HG03575 (cell line): ENCODE data around the gene CYB561D2.

Experiments used
- ATAC-seq: cut with Tn5 transposase; IDR thresholded peaks from one replicate; pipeline ENCODE4 v1.9.1; 2021; ENCODE audit not compliant: unreplicated experiment, insufficient number of reproducible peaks, low FRiP score; ENCODE audit errors: extremely low read depth

Gene CYB561D2

DNA sequence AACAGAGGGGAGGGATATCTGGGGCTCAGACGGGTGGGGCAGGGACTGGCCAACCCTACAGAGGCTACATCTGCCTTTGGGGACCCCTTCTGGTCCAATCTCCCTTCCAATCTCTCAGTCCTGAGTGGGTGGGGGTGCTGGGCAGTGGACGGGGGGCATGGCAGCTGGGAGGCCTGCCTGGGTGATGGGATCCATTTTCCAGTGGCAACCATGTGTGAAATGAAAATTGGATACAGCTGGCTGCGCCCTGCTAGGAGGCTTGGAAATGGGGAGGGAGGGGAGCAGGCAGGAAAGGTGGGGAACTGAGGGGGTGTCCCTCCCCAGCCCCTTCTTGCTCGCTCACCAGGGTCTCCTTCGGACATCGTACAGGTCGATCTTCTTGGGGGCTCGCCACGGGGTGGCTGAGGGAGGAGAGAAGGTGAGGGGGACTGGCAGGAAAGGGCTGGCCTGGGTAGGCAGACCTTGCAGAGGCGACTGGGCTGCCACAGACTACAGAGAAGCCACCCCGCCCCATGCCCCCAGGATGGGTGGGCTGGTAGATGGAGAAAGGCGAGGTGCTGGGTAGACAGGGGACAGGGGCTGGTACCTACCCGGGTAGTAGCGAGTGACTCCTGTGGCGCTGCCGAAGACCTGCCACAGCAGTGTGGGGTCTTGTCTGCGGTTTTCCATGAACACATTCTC, 29.9 kb downstream of the CYB561D2 start:
- no peak for ATAC-seq

DNA sequence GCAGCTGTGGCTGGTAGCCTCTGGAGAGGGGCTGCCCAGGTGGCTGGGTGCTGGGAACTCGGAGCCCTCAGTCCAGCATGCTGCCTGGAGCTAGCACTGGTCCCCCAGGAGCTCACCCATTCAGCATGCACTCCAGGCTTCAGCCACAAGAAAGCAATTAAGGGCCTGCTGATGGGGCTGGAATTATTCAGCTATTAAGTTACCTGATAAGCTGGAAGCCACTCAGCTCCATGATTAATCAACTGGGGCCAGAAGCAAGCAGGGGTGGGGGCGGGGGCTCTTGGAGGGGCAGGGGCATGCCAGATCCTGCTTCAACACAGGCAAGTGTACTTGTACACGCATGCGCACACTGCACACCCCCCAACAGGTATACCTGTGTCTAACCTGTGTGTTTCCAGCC, 30.7 kb downstream of the CYB561D2 start:
- ATAC-seq, result no peak

DNA sequence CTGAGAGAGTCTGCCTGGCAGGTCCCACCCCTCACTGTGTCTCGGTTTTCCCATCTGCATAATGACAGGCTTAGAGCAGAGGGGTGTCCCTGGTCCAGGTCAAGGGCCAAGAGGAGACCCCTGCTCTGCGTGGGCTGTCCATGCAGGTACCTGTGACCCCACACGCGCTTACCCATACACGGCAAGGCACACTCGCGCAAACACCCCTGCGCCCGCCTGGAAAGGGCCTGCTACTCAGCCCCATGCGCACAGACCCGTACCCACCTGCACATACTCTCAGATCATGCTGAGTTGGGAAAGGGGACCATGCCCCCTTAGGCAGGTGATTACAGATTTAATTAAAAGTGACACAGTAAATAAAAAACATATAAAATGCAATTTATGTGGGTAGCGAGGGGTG, 32.1 kb downstream of the CYB561D2 start:
- ATAC-seq, result no peak

DNA sequence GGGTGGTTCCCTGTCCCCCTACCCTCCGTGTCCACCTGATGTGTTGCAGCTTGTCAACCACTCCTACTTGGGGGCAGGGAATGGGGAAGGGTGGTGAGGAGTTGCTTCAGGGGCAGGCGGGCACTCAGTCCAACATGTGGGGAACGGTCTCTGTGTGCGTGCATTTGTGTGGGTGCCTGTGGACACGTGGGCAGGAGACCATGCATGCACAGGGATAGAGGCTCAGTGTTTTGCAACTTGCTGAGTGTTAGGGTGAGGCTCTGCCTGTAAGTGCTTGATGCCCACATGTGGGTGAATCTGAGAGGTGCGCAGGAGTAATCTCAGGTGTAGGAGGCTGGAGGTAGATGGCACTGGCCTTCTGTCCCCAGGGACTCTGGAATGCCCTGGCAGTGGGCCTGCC, 33.1 kb downstream of the CYB561D2 start:
- ATAC-seq, result no peak

DNA sequence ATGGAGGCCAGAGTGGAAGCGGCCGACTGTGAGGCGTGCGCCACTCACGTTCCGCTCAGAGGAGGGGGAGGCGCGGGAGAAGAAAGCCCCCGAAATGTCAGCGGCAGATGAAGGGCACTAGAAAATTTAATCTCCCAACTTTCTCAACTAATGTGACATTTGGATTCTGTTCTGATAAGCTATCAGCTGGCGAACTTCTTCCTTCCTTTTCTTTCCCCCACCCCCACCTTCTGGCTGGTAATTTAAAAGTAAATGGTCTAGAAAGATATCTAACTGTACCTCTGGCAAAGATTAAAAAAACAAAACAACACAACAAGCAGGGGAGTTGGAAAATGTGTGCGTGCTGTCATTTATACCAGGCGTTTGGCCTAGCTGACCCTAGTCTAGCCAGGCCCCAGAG, 35.1 kb downstream of the CYB561D2 start:
- no peak for ATAC-seq

DNA sequence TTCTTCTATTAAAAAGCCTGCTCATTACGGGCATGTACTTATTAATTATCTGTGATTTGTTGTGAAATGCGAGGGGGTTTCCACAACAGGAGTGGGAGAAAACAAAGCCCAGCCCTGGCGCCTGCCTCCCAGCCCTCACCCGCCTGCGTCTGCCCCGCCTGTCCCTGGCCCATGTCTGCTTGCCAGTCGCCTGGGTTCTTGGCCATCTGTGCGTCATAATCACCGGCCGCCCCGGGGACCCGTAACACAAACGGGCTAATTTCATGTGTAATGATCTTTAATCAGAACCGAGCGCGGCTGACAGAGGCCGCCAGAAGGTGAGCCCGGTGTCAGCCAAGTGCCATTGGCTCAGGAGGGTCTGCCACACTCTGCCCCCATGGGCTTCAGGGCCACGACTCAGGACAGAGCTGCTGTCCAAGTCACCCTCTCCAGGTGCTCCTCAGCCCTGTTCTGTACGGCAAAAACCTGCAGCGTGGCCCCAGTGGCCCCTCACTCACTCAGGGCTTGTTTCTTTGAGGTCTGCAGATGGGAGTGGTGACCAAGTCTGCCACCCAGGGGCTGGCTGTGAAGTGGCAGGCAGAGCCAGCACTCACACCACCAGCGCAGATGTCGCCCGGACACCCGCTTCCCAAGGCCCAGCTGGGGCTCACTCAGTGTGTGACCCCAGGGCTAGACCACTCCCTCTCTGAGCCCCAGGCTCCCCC, 37.5 kb downstream of the CYB561D2 start:
- no peak for ATAC-seq

DNA sequence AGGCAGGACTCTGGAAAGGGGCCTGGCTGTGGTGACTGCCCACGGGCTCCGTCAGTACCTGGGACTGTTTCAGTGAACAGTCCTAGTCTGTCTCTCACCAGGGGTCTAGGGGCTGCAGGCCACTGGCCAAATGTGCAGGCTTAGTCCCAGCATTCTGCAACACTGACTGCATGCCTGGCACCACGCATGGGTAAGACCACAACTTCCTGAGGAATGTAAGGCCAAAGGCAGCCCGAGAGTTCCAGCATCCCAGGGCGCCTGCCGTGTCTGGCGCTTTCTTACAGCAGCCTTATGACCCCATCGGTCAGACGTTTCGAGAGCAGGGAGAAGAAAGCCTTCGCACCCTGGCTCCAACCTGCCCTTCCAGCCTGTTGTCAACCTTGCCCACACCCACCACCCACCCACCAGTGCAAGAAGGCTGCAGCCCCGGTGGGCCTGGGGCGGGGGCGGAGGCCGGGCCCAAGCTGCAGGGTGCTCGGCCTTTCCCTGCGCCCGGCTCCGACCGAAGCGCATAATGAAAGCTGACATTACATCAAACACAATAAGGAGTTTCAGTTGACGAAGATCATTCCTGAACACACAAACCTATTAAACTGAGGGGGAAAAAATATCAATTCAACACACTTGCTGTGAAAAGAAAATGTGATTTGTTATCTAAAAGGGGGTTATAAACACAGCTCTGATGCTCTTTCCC, 38.2 kb downstream of the CYB561D2 start:
- ATAC-seq, result no peak

DNA sequence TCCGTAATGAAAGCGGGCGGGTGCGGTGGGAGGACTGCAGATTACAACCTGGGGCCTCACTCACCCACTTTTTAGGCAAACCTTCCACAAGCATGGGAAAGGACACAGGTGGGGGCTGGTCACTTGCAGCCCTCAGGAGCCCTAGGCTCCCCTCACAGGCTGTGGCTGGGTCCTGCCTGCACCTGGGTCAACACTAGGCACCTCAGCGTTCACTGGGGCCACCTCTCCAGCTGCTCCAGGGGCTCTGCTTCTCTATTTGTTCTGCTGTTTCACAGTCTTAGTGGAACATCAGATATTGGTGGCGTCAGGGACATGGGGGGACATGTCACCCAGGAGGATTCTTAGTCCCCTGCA, 38.7 kb downstream of the CYB561D2 start:
- no peak for ATAC-seq

DNA sequence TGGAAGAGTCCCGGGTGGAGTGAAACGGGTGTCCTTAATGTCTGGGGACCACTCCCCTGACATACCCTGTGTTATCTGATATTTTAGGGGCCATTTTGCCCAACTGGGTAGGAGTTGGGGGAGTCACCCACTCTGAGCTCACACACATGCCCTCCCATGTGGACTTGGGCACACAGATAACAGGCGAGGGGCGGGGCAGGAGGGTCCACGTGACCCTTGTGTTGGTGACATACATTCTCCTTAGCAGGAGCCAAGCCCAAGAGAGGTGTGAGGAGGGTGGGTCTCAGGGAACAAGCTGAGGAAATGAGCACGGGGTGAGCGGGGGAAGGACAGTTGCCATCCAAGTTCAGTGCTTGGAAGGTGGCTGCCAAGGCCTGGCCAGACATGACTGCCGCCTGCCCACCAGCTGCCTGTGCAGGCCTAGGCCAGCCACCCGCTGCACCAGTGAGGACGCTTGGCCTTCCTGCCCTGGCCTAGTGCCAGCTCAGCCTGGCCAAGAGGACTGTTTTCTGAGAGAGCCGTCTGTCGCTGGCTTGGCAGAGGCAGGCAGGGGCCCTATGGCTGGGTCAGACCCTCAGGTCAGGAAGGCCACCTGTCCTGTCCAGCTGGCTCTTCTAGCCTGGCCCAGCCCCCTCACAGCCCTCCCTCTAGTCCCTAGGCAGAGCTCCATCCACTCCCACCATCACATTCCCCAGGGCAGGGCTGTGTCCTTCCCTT, 40.0 kb downstream of the CYB561D2 start:
- ATAC-seq, result no peak

DNA sequence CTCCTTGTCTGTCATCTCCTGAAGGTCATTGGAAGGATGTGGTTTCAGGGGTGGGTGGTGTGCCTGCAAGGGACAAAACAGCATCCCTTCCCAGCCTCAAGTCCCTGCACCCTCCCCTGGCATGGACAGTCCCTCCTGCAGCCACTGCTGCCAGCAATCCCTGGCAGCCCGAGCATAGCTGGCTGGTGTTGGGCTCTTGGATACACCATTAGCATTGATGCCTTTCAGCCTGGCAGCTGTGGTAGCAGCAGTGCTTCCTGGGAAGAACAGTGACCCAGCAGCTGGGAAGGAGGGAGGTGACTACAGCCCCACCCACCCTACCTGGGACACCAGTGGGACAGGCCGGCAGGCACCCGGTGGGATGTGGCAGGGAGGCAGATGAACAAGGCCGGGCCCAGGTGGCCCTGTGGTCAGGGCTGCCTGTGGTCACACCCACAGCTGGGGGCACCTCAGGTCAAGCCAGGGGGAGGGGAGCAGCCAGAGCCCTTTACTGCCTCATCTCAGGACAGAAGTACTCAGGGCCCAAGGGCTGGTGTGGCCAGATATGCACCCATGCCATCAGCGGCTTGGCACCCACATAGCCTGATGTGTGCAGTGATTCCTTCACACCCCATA, 41.5 kb downstream of the CYB561D2 start:
- ATAC-seq, result no peak

DNA sequence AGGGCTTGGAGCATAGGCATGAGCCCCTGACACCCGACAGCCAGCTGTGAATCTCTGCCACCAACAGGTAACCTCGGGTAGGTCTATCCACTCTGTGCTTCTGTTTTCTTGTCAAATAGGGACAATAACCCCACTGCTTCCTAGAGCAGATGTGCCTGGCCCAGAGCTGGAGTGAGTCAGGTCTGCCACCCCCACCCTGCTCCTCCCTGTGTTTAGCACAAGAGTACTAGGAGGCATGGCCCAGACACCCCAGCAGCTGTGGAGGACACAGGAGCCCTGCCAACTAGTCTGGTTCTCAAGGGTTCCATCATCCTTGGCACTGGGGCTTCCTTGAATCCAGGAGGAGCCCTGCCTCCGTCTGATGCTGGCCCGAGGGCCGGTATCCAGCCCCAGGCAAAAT, 42.4 kb downstream of the CYB561D2 start:
- ATAC-seq, result no peak

DNA sequence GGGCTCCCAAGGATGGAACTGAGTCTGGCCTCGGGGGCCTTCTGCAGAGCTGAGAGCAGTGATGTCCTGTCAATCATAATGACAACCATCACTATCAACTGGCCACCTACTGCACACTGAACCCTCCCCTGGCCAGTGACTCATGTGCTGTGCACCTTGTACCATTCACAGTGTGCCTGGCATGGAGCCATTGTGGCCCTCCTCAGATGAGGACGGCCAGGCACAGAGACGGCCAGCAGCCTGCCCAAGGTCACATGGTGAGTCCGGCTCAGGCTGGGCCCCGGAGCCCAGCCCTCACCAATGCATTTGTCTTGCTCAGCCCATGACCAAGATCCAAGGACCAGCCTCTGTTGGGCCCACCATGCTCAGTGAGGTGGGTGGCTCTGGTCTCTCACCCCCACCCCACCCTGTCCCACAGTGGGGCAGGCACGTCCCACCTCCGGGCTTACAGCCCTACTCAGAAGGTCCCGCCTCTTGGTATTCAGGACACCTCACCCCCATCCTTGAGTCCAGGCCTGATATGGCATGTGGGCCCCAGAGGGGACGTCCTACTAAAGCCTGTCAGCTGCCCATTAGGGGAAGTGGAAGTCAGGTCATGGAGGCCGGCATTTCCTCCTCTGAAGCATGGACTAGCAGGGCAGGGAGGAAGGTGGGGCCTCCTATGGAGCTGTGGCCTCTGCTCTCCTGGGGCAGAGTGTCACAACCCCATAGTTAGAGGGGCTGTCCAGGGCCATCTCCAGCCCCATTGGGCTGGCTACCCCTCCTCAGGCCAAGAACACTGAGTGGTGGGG, 44.6 kb downstream of the CYB561D2 start:
- no peak for ATAC-seq

DNA sequence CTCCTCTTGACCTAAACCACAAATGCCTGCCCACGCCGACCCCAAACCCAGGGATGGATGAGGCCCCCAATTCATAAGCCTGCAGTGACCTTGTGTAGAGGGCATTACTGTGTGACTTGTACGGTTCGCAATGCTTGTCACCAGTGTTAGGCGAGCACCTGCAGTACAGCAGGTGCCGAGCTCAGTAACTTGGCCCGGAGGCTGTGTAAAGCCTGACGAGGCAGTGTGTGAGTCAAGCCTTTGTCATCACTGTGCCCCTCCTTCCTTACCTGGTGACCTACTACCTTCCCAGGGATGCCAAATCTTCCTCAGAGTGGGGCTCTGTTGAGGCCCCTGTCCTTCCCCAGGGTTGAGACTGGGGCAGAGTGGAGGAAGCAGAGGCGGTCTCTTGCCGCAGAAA, 45.8 kb downstream of the CYB561D2 start:
- no peak for ATAC-seq

DNA sequence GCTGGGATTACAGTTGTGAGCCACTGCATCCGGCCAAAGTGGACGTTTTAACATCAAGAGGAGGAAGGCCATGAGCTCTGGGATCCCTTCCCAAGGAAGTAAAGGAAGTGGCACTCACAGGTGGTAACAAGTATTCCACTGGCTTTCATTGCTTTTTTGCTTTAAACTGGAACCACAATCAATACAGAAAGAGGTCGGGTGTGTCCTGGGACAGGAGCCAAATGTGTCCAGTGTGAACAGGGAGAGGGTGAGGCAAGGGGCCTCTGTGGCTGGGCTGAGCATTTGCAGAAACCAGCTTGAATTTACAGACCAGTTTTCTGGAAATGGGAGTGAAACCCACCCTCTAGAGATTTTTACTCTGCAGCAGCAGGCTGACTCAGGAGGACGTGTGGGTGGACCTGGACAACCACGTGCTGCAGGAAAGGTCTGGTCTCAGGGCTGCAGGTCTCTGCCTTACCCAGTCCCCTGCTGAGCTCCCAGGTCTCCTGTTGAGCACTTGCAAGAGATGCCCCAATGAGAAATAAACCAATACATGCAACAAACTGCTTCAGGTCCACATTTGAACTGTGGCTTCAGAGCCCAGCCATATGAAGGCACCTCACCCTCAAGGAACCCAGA, 51.4 kb downstream of the CYB561D2 start:
- no peak for ATAC-seq
